Measurements from ENCODE around the gene CNP.

Gene CNP

GRCh38 chr17:41973408-41973811 lies 6.8 kb downstream of the CNP start:
- DNase-seq: no peak

- DNase-seq: no peak
These were observed 7.4 kb downstream of the CNP start for GRCh38 chr17:41974031-41974430.

- DNase-seq: no peak
These were observed 8.1 kb downstream of the CNP start for GRCh38 chr17:41974658-41975057.

- DNase-seq: no peak
These were observed 8.8 kb downstream of the CNP start for GRCh38 chr17:41975099-41976083.

- DNase-seq: peak; percentile 28
These were observed 9.7 kb downstream of the CNP start for GRCh38 chr17:41976142-41976768.

GRCh38 chr17:41977991-41978390 lies 11.4 kb downstream of the CNP start:
- DNase-seq: no peak

- peak; percentile 18 for DNase-seq
These were observed 15.6 kb downstream of the CNP start for GRCh38 chr17:41982026-41982760.

- DNase-seq: no peak
These were observed 17.9 kb downstream of the CNP start for GRCh38 chr17:41984454-41984853.

- no peak for DNase-seq
These were observed 19.3 kb downstream of the CNP start for GRCh38 chr17:41985919-41986318.

GRCh38 chr17:41986634-41987033 lies 20.0 kb downstream of the CNP start:
- no peak for DNase-seq

- DNase-seq: no peak
These were observed 21.0 kb downstream of the CNP start for GRCh38 chr17:41987642-41988041.

GRCh38 chr17:41988418-41988817 lies 21.8 kb downstream of the CNP start:
- no peak for DNase-seq

- no peak for DNase-seq
These were observed 23.3 kb downstream of the CNP start for GRCh38 chr17:41989702-41990419.

- DNase-seq: no peak
These were observed 26.0 kb downstream of the CNP start for GRCh38 chr17:41992576-41992975.

GRCh38 chr17:41996855-41997164 lies 30.2 kb downstream of the CNP start:
- DNase-seq: no peak

GRCh38 chr17:41998497-41998896 lies 31.9 kb downstream of the CNP start:
- no peak for DNase-seq

- no peak for DNase-seq
These were observed 34.0 kb downstream of the CNP start for GRCh38 chr17:42000413-42001133.

GRCh38 chr17:42001729-42002128 lies 35.1 kb downstream of the CNP start:
- DNase-seq: no peak

GRCh38 chr17:42002175-42002791 lies 35.7 kb downstream of the CNP start:
- no peak for DNase-seq

GRCh38 chr17:42002792-42003301 lies 36.3 kb downstream of the CNP start:
- DNase-seq: peak; percentile 15

GRCh38 chr17:42005166-42005565 lies 38.6 kb downstream of the CNP start:
- no peak for DNase-seq

- DNase-seq: no peak
These were observed 42.6 kb downstream of the CNP start for GRCh38 chr17:42009170-42009569.

Data from kidney glomerular epithelial cell (primary cell).